ENCODE results near the gene RBPMS2. TPM values are rescaled to one million over a fixed set of nuclear protein-coding genes. Genes with fewer than 3 reads are reported as not detected.

The RBPMS2 gene
- total RNA-seq, 2 donors from 2014 or later: 0.26 to 0.33 TPM

DNA sequence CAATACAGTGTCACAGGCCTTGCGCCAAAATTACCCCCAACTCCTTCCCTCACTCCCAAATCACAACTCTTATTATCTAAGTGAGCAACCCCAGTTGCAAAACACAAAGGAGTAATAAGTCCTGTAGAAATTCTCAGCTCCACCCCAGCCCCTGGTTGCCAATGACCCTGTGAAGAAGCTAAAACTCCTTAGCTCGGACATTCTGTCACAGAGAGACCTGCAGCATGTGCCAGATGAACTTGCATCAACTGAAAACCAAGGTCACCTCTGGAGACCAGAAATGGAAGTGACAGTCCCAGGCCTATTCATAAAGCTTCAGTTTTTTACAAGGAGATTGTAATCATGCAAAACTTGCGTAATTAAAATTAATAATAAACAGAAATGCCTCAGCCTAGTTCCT lies 55.2 kb downstream of the RBPMS2 start:
- no peak for ATAC-seq
- Histone ChIP-seq H3K4me1 (no peaks in the 10 kb centered on the region), H3K9me3 (no peaks in the 10 kb centered on the region), H3K27me3 (no peaks in the 10 kb centered on the region), H3K27ac (no peak overlapping the region), H3K36me3 (replicated peaks in 1 of 2; ENCODE audit: insufficient read depth in 1 of 2, low read depth in 2 of 2) (no peaks in the 10 kb centered on the region), H3K4me3 (no peak overlapping the region)
- DNase-seq: no peak
- 71 to 77% methylated on average over 3 of the region's 3 CpGs for WGBS, 2 donors
- TF ChIP-seq POLR2A (IDR thresholded peaks at IDR 0.05): no peak
- no peak for TF ChIP-seq CTCF (IDR thresholded peaks at IDR 0.05)
- intact Hi-C loops (cut with DNase I): no loop called here

GRCh38 chr15:64717735-64718495 lies 57.5 kb downstream of the RBPMS2 start:
- H3K4me1 ChIP-seq: no peaks in the 10 kb centered on the region
- intact Hi-C loops (cut with DNase I): no loop called here

DNA sequence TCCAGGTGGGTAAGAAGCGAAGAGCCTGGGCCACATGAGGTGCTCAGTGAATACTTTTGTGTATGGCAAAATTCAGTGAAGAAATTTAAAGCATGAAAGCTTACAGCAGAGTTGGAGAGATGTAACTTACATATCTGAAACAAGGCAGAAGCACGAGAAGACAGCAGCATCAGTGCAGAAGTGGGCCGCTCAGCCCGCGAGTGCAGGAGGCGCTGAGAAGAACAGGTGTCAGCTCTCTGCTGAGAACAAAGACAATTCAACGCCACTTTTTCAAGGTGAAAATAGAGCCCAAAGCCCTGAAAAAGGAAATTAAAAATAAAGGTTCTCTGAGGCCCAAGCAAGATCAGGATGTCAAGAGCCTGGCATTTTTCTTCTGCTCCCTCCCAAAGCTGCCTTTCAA lies 58.3 kb downstream of the RBPMS2 start:
- Histone ChIP-seq H3K9me3 (no peaks in the 10 kb centered on the region), H3K4me3 (no peak overlapping the region), H3K27me3 (no peaks in the 10 kb centered on the region), H3K36me3 (replicated peaks in 1 of 2; ENCODE audit: insufficient read depth in 1 of 2, low read depth in 2 of 2) (no peaks in the 10 kb centered on the region), H3K27ac (no peak overlapping the region), H3K4me1 (no peaks in the 10 kb centered on the region)
- no peak for TF ChIP-seq CTCF (IDR thresholded peaks at IDR 0.05)
- no peak for TF ChIP-seq POLR2A (IDR thresholded peaks at IDR 0.05)
- intact Hi-C loops (cut with DNase I): no loop called here
- DNase-seq (no peak), ATAC-seq (no peak)
- 79 to 87% methylated on average over 7 of the region's 7 CpGs for WGBS, 2 donors

More at GRCh38 chr15:64717735-64718495, 57.5 kb downstream of the RBPMS2 start:
- Histone ChIP-seq H3K4me3 (no peak overlapping the region), H3K27ac (peak overlapping the region in 2 of 4 donors; percentile 51 to 57), H3K9me3 (no peaks in the 10 kb centered on the region), H3K27me3 (no peaks in the 10 kb centered on the region), H3K36me3 (replicated peaks in 1 of 2; ENCODE audit: insufficient read depth in 1 of 2, low read depth in 2 of 2) (no peaks in the 10 kb centered on the region)
- ATAC-seq: peak; percentile 31
- WGBS, 2 donors: 65 to 66% methylated on average over 9 to 18 of the region's 18 CpGs
- no peak for DNase-seq
- TF ChIP-seq CTCF (IDR thresholded peaks at IDR 0.05) (no peak), POLR2A (IDR thresholded peaks at IDR 0.05) (no peak)

GRCh38 chr15:64716452-64716851 lies 58.9 kb downstream of the RBPMS2 start:
- no peak for TF ChIP-seq CTCF (IDR thresholded peaks at IDR 0.05)
- TF ChIP-seq POLR2A (IDR thresholded peaks at IDR 0.05): no peak
- Histone ChIP-seq H3K36me3 (replicated peaks in 1 of 2; ENCODE audit: insufficient read depth in 1 of 2, low read depth in 2 of 2) (no peaks in the 10 kb centered on the region), H3K27ac (no peak overlapping the region), H3K4me3 (no peak overlapping the region), H3K27me3 (no peaks in the 10 kb centered on the region), H3K4me1 (no peaks in the 10 kb centered on the region), H3K9me3 (no peaks in the 10 kb centered on the region)
- no peak for DNase-seq
- no peak for ATAC-seq
- WGBS, 2 donors: 83 to 92% methylated on average over 1 to 2 of the region's 2 CpGs
- intact Hi-C loops (cut with DNase I): no loop called here

DNA sequence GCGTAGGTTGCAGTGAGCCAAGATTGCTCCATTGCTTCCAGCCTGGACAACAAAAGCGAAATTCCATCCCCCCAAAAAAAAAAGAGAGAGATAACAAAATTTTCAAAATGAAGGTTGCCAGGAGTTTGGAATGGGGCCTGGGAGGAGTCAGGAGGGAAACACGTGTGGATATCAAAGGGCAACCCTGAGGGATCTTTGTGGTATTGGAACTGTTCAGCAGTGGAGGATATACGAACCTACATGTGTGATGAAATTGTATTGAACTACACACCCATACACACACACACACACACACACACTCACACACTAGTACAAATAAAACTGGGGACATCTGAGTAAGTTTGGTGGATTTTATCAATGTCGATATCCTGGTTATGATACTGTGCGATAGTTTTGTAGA lies 61.8 kb downstream of the RBPMS2 start:
- WGBS, 2 donors: 85 to 89% methylated on average over 6 of the region's 6 CpGs
- no peaks in the 10 kb centered on the region for H3K9me3 ChIP-seq
- intact Hi-C loops (cut with DNase I): no loop called here

More for the DNA sequence above, 61.8 kb downstream of the RBPMS2 start:
- Histone ChIP-seq H3K4me3 (no peak overlapping the region), H3K27me3 (no peaks in the 10 kb centered on the region), H3K4me1 (no peaks in the 10 kb centered on the region), H3K36me3 (replicated peaks in 1 of 2; ENCODE audit: insufficient read depth in 1 of 2, low read depth in 2 of 2) (no peaks in the 10 kb centered on the region), H3K27ac (no peak overlapping the region)
- TF ChIP-seq CTCF (IDR thresholded peaks at IDR 0.05) (no peak), POLR2A (IDR thresholded peaks at IDR 0.05) (no peak)
- ATAC-seq (no peak), DNase-seq (no peak)
